DOHH2 (cell line): ENCODE data around the gene KRT28.

Experiments
- CTCF ChIP-seq: fragments of 200-600 bp; sonication (generic); IDR thresholded peaks from one replicate; pipeline ENCODE4 v1.5.1; 2014; ENCODE audit warnings: antibody characterized with exemption, mild to moderate bottlenecking, low read depth, low read length; ENCODE audit not compliant: poor library complexity, severe bottlenecking
- EZH2phosphoT487 ChIP-seq: fragments of 200-600 bp; sonication (generic); IDR thresholded peaks from 2 replicates; pipeline ENCODE4 v1.6.1; 2017; ENCODE audit warnings: borderline replicate concordance, mild to moderate bottlenecking, antibody characterized with exemption, low read length, moderate library complexity, mixed read lengths

DNA sequence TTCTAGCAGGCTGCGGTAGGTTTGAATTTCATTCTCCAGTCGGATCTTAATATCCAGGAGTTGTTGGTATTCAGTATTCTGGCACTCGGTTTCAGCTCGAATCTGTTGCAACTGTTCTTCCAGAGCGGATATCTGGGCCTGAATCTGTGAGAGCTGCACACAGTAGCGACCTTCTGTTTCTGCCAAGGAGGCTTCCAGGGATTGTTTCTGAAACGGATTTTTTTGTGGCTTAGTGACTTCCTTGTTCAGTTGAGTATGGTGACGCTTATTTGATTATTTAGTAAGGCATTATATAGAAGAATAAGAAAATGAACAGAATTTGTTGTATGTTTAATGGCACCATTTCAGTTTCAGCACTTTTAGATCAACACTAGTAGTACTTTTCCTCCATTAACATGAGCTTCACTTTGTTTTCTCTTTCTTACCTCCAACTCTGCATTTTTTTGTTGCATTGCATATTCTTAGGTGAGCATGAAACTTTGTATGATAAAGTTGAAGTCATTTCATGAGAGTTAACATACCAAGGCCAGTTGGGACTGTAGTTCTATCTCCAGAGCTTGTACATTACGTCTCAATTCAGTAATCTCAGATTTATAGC is 19.9 kb upstream of the KRT28 start:
- no peak for TF ChIP-seq CTCF
- TF ChIP-seq EZH2phosphoT487, result no peak
